K562 (cell line): Measurements from ENCODE around the gene AP2S1. TPM values are rescaled to one million over a fixed set of nuclear protein-coding genes. Genes with fewer than 3 reads are reported as not detected.

ENCODE experiments used
- AFF1 ChIP-seq, 2 experiments: fragments of 450-650 bp; IDR thresholded peaks; 2 replicates each; pipeline ENCODE4 v1.6.1; 2018; ENCODE audit warnings: mild to moderate bottlenecking in 2 of 2, low read depth in 1 of 2; ENCODE audit not compliant: partially characterized antibody in 2 of 2
- ATF6 ChIP-seq: sonication (generic); formaldehyde crosslinking; IDR thresholded peaks from 2 replicates; pipeline ENCODE4 v1.4.0; 2020; ENCODE audit warnings: mild to moderate bottlenecking, missing genetic modification reagents
- BRD9 ChIP-seq: fragments of 450-650 bp; IDR thresholded peaks from 2 replicates; pipeline ENCODE4 v1.6.1; 2018; ENCODE audit warnings: low read depth; ENCODE audit not compliant: partially characterized antibody
- E2F6 ChIP-seq, 2 experiments: IDR thresholded peaks; 2 replicates each; pipeline ENCODE4 v1.6.1; 2011; ENCODE audit warnings: borderline replicate concordance in 1 of 2, control low read depth in 1 of 2, low read depth in 1 of 2, low read length in 1 of 2, mild to moderate bottlenecking in 1 of 2, mixed read lengths in 1 of 2, moderate library complexity in 1 of 2; ENCODE audit not compliant: insufficient read depth in 1 of 2, insufficient read length in 1 of 2, poor library complexity in 1 of 2, severe bottlenecking in 1 of 2; ENCODE audit errors: extremely low read depth in 1 of 2
- JUN ChIP-seq, 2 experiments: sonication (generic) in 1 of 2; formaldehyde crosslinking in 1 of 2; IDR thresholded peaks; 2 replicates each; pipeline versions ENCODE4 v1.6.1 to v1.8.0; 2012 to 2022; ENCODE audit warnings: borderline replicate concordance in 2 of 2, mild to moderate bottlenecking in 2 of 2, improper control_type of control experiment in 1 of 2, low read depth in 1 of 2, low read length in 1 of 2, missing genetic modification reagents in 1 of 2
- KAT2B ChIP-seq: IDR thresholded peaks from one replicate; pipeline ENCODE4 v1.6.1; 2012; ENCODE audit warnings: low read depth, mild to moderate bottlenecking, control low read depth, inconsistent platforms, low read length, moderate library complexity
- POLR2B ChIP-seq: fragments of 450-650 bp; IDR thresholded peaks from 2 replicates; pipeline ENCODE4 v1.6.1; 2018; ENCODE audit warnings: low read depth; ENCODE audit not compliant: partially characterized antibody
- RAD21 ChIP-seq, 2 experiments: fragments of 250-450 bp in 1 of 2; fragments of 450-650 bp in 1 of 2; sonication (Bioruptor Pico) in 1 of 2; formaldehyde crosslinking in 1 of 2; IDR thresholded peaks in 1 of 2; conservative IDR thresholded peaks in 1 of 2; 2 replicates each; pipeline versions ENCODE4 v1.4.0 to v1.8.0; 2020 to 2022; ENCODE audit warnings: mild to moderate bottlenecking in 2 of 2, moderate library complexity in 1 of 2
- STAT6 ChIP-seq: sonication (generic); formaldehyde crosslinking; IDR thresholded peaks from 2 replicates; pipeline ENCODE4 v1.8.1; 2023; ENCODE audit warnings: mild to moderate bottlenecking, missing genetic modification reagents
- TRIM24 ChIP-seq, 2 experiments: fragments of 450-650 bp; IDR thresholded peaks; 2 replicates each; pipeline ENCODE4 v1.6.1; 2016
- ZBTB49 ChIP-seq: sonication (generic); formaldehyde crosslinking; IDR thresholded peaks from 2 replicates; pipeline ENCODE4 v1.8.0; 2022; ENCODE audit warnings: missing genetic modification reagents, mild to moderate bottlenecking, borderline replicate concordance
- polyA plus RNA-seq, 8 experiments: library from polyadenylated mRNA; depleted of rRNA in 4 of 8; stranded (reverse) in 5 of 8; unstranded in 3 of 8; fragments of >200 nt; fragmentation: Nextera tagmentation in 2 of 8; fragmentation: Illumina TruSeq in 1 of 8; extraction: Ambion mirVana in 2 of 8; extraction: Trizol in 1 of 8; gene quantifications; 2 replicates each; pipeline versions ENCODE4 v1.2.1 to v1.2.3, GENCODE V29; 2011 to 2014; ENCODE audit warnings: inconsistent platforms in 1 of 8, missing spikeins in 1 of 8
- total RNA-seq, 7 experiments: library from RNA; depleted of rRNA in 6 of 7; stranded (reverse); fragments of >200 nt in 6 of 7; fragmentation: Illumina TruSeq in 2 of 7; extraction: Trizol in 2 of 7; gene quantifications; 2 replicates each; pipeline versions ENCODE4 v1.2.1 to v1.2.3, GENCODE V29; 2011 to 2021; ENCODE audit warnings: low replicate concordance in 1 of 7

AP2S1 gene
- total and polyA plus RNA-seq, 9 of the 15 experiments (the other 6 are each of a cell fraction or from before 2014, with no cell fraction given), result 32.4 to 294 (median 136) TPM

- TF ChIP-seq POLR2B, result no peak
- no peak for TF ChIP-seq ZBTB49 (CRISPR knock-in tag)
- TF ChIP-seq ATF6 (CRISPR knock-in tag), result no peak
- peak in 1 of 2 experiments; percentile 14; a peak in 1 of 4 replicates for TF ChIP-seq RAD21 (CRISPR knock-in tag; conservative IDR thresholded peaks at IDR 0.05 in 1 of 2, IDR thresholded peaks at IDR 0.05 in 1 of 2)
- no peak for TF ChIP-seq BRD9
- TF ChIP-seq KAT2B, result no peak
- no peak for TF ChIP-seq STAT6
- TF ChIP-seq AFF1 (IDR thresholded peaks at IDR 0.05; ENCODE audit: low read depth in 1 of 2, partially characterized antibody in 2 of 2), result no peak
- no peak for TF ChIP-seq TRIM24 (IDR thresholded peaks at IDR 0.05)
- TF ChIP-seq E2F6 (IDR thresholded peaks at IDR 0.05; ENCODE audit: borderline replicate concordance in 1 of 2, extremely low read depth in 1 of 2, insufficient read depth in 1 of 2, insufficient read length in 1 of 2, low read depth in 1 of 2, low read length in 1 of 2, poor library complexity in 1 of 2, severe bottlenecking in 1 of 2), result no peak
- 0 out of 2 replicates have a peak, but pooled peaks have one; percentile 20 for TF ChIP-seq JUN (IDR thresholded peaks at IDR 0.05; ENCODE audit: borderline replicate concordance, low read depth, low read length)
- TF ChIP-seq JUN (CRISPR knock-in tag; IDR thresholded peaks at IDR 0.05; ENCODE audit: borderline replicate concordance), result no peak
These were observed 40.0 kb upstream of the AP2S1 start (continued) for GRCh38 chr19:46890423-46891170.
